Activated CD8-positive, alpha-beta T cell treated with anti-CD3 and anti-CD28 coated beads, Interleukin-2, amount 10 ng/mL, durations not matched to agents 7 days and 5 days (primary cell): ENCODE measurements around the gene CENPM. TPM values are rescaled to one million over a fixed set of nuclear protein-coding genes. Genes with fewer than 3 reads are reported as not detected.

Experiments
- ATAC-seq: fragments of 150-1000 bp; cut with Tn5 transposase; one replicate; pipeline ENCODE4 v1.10.0; 2021; ENCODE audit warnings: moderate library complexity
- CTCF ChIA-PET: fragments of 350-600 bp; sonication (Branson Sonifier 250); formaldehyde crosslinking; loops from one replicate; lab custom pipeline; 2021; ENCODE audit warnings: antibody characterized with exemption; lab: Charles Lee
- POLR2A ChIA-PET: fragments of 350-600 bp; sonication (Branson Sonifier 250); formaldehyde crosslinking; loops from one replicate; lab custom pipeline; 2021; ENCODE audit warnings: antibody characterized with exemption; lab: Charles Lee
- DNase-seq: peaks from one replicate; pipeline ENCODE4 v3.0.0-alpha.2; 2020
- H3K27ac Mint-ChIP-seq: one replicate; pipeline ENCODE4 v1.8.0; 2021; ENCODE audit warnings: mild to moderate bottlenecking, mixed read lengths
- H3K27me3 Mint-ChIP-seq: one replicate; pipeline ENCODE4 v1.8.0; 2021; ENCODE audit warnings: low read depth, mixed read lengths
- H3K36me3 Mint-ChIP-seq: one replicate; pipeline ENCODE4 v1.8.0; 2021; ENCODE audit warnings: low read depth, mixed read lengths
- H3K4me1 Mint-ChIP-seq: one replicate; pipeline ENCODE4 v1.8.0; 2021; ENCODE audit warnings: low read depth, mixed read lengths
- H3K4me3 Mint-ChIP-seq: one replicate; pipeline ENCODE4 v1.8.0; 2021; ENCODE audit warnings: mild to moderate bottlenecking, mixed read lengths
- H3K9me3 Mint-ChIP-seq: one replicate; pipeline ENCODE4 v1.8.0; 2022; ENCODE audit warnings: mixed read lengths; ENCODE audit not compliant: insufficient read depth
- total RNA-seq, 2 experiments: library from RNA; stranded (reverse); gene quantifications; one replicate each; pipeline ENCODE4 v1.2.3, GENCODE V29; 2021

Gene CENPM
- total RNA-seq, 2 experiments from 2014 or later = 83.6 to 83.8 TPM

- DNase-seq (no peak), ATAC-seq (peak; percentile 27)
- H3K27me3 Mint-ChIP-seq = peaks cover 56% of the 10 kb centered on the region
- H3K4me1 Mint-ChIP-seq = peaks cover 5% of the 10 kb centered on the region
- no peak overlapping the region for H3K27ac Mint-ChIP-seq
- no peaks in the 10 kb centered on the region for H3K36me3 Mint-ChIP-seq
- POLR2A ChIA-PET = no interaction called here
- H3K4me3 Mint-ChIP-seq = peak overlapping the region; percentile 43
- no peaks in the 10 kb centered on the region for H3K9me3 Mint-ChIP-seq
- CTCF ChIA-PET = no interaction called here
These were observed 30.1 kb upstream of the CENPM start for GRCh38 chr22:41976961-41977566.

- Mint-ChIP-seq H3K27me3 (peaks cover 56% of the 10 kb centered on the region), H3K9me3 (no peaks in the 10 kb centered on the region), H3K4me3 (peak overlapping the region; percentile 47), H3K27ac (no peak overlapping the region), H3K4me1 (peaks cover 5% of the 10 kb centered on the region), H3K36me3 (no peaks in the 10 kb centered on the region)
- DNase-seq (peak; percentile 38), ATAC-seq (peak; percentile 74)
- ChIA-PET CTCF (no interaction called here), POLR2A (no interaction called here)
These were observed 29.3 kb upstream of the CENPM start for GRCh38 chr22:41976070-41976901.

- H3K4me1 Mint-ChIP-seq = peaks cover 5% of the 10 kb centered on the region
- ChIA-PET POLR2A (no interaction called here), CTCF (no interaction called here)
These were observed 28.5 kb upstream of the CENPM start for GRCh38 chr22:41975299-41976069.

GRCh38 chr22:41974691-41975290, 27.8 kb upstream of the CENPM start:
- Mint-ChIP-seq H3K4me1 (peaks cover 5% of the 10 kb centered on the region), H3K27me3 (peaks cover 55% of the 10 kb centered on the region), H3K27ac (no peak overlapping the region), H3K36me3 (no peaks in the 10 kb centered on the region), H3K9me3 (no peaks in the 10 kb centered on the region), H3K4me3 (no peak overlapping the region)
- ChIA-PET CTCF (no interaction called here), POLR2A (no interaction called here)
- no peak for ATAC-seq
- DNase-seq = no peak

More at GRCh38 chr22:41975299-41976069, 28.5 kb upstream of the CENPM start:
- no peaks in the 10 kb centered on the region for H3K36me3 Mint-ChIP-seq
- no peaks in the 10 kb centered on the region for H3K9me3 Mint-ChIP-seq
- no peak overlapping the region for H3K27ac Mint-ChIP-seq
- peak overlapping the region; percentile 47 for H3K4me3 Mint-ChIP-seq
- peaks cover 56% of the 10 kb centered on the region for H3K27me3 Mint-ChIP-seq
- DNase-seq (no peak), ATAC-seq (no peak)

GRCh38 chr22:41971431-41971830, 24.5 kb upstream of the CENPM start:
- ChIA-PET CTCF (no interaction called here), POLR2A (interaction anchor here (0.5 to 1.0 kb wide), 2 partner anchors 11 to 611 kb away, joined by 5 read pairs; no protein-coding TSS in a partner anchor)
- Mint-ChIP-seq H3K4me1 (peaks cover 5% of the 10 kb centered on the region), H3K36me3 (no peaks in the 10 kb centered on the region), H3K27me3 (peaks cover 27% of the 10 kb centered on the region), H3K9me3 (no peaks in the 10 kb centered on the region), H3K4me3 (no peak overlapping the region), H3K27ac (no peak overlapping the region)
- no peak for DNase-seq
- ATAC-seq = no peak

- DNase-seq = no peak
- H3K4me3 Mint-ChIP-seq = no peak overlapping the region
- no peaks in the 10 kb centered on the region for H3K36me3 Mint-ChIP-seq
- H3K27me3 Mint-ChIP-seq = peaks cover 20% of the 10 kb centered on the region
- ChIA-PET CTCF (interaction anchor here (0.7 kb wide), 1 partner anchor 120 kb away, joined by 3 read pairs; no protein-coding TSS in a partner anchor), POLR2A (interaction anchor here (0.5 kb wide), 1 partner anchor 611 kb away, joined by 5 read pairs; no protein-coding TSS in a partner anchor)
- H3K4me1 Mint-ChIP-seq = no peaks in the 10 kb centered on the region
- peak overlapping the region; percentile 31 for H3K27ac Mint-ChIP-seq
- ATAC-seq = no peak
- no peaks in the 10 kb centered on the region for H3K9me3 Mint-ChIP-seq
These were observed 23.6 kb upstream of the CENPM start for GRCh38 chr22:41970601-41971000.

GRCh38 chr22:41969110-41969646, 22.2 kb upstream of the CENPM start, which contains the start of gene SEPTIN3:
Gene SEPTIN3 (plus strand): TSS chr22:41969443. CDS start chr22:41971493, 2,050 bp downstream.
- DNase-seq (no peak), ATAC-seq (no peak)
- Mint-ChIP-seq H3K9me3 (no peaks in the 10 kb centered on the region), H3K27ac (peak within 1 kb of the TSS; percentile 57), H3K27me3 (peaks cover 7% of the 10 kb centered on the region), H3K4me1 (no peaks in the 10 kb centered on the region), H3K36me3 (no peaks in the 10 kb centered on the region), H3K4me3 (no peak within 1 kb of the TSS)
- ChIA-PET POLR2A (no interaction called here), CTCF (interaction anchor here (1.9 to 2.9 kb wide), 2 partner anchors 11 to 143 kb away, joined by 7 to 11 read pairs; no protein-coding TSS in a partner anchor)

- CTCF ChIA-PET = interaction anchor here (1.2 to 4.5 kb wide), 7 partner anchors 10 to 476 kb away, joined by 3 to 31 read pairs (median 11); partner anchors contain the start of genes NDUFA6 and SMDT1
- ATAC-seq (no peak), DNase-seq (no peak)
- H3K9me3 Mint-ChIP-seq = no peaks in the 10 kb centered on the region
- no peak overlapping the region for H3K4me3 Mint-ChIP-seq
- H3K27me3 Mint-ChIP-seq = peaks cover 5% of the 10 kb centered on the region
- H3K36me3 Mint-ChIP-seq = no peaks in the 10 kb centered on the region
- H3K27ac Mint-ChIP-seq = no peak overlapping the region
- H3K4me1 Mint-ChIP-seq = no peaks in the 10 kb centered on the region
- POLR2A ChIA-PET = no interaction called here
These were observed 21.6 kb upstream of the CENPM start for GRCh38 chr22:41968601-41969000.

- no peaks in the 10 kb centered on the region for H3K4me1 Mint-ChIP-seq
These were observed 19.8 kb upstream of the CENPM start for GRCh38 chr22:41966607-41967240.

GRCh38 chr22:41966225-41966606, 19.3 kb upstream of the CENPM start:
- ChIA-PET CTCF (interaction anchor here (0.6 to 4.5 kb wide), 14 partner anchors 16 to 506 kb away, joined by 3 to 31 read pairs (median 5); partner anchors contain the start of genes CENPM, NAGA, NDUFA6 and SMDT1), POLR2A (no interaction called here)
- no peaks in the 10 kb centered on the region for H3K36me3 Mint-ChIP-seq
- no peaks in the 10 kb centered on the region for H3K4me1 Mint-ChIP-seq
- peaks cover 2% of the 10 kb centered on the region for H3K27me3 Mint-ChIP-seq
- H3K27ac Mint-ChIP-seq = no peak overlapping the region
- H3K9me3 Mint-ChIP-seq = no peaks in the 10 kb centered on the region
- DNase-seq (no peak), ATAC-seq (no peak)
- H3K4me3 Mint-ChIP-seq = no peak overlapping the region

More at GRCh38 chr22:41966607-41967240, 19.8 kb upstream of the CENPM start:
- POLR2A ChIA-PET = interaction anchor here (1.4 kb wide), 1 partner anchor 124 kb away, joined by 4 read pairs; the partner anchor contains the start of gene NDUFA6
- Mint-ChIP-seq H3K27me3 (peaks cover 2% of the 10 kb centered on the region), H3K27ac (no peak overlapping the region), H3K36me3 (no peaks in the 10 kb centered on the region), H3K9me3 (no peaks in the 10 kb centered on the region), H3K4me3 (no peak overlapping the region)
- DNase-seq = peak; percentile 57
- peak; percentile 62 for ATAC-seq
- CTCF ChIA-PET = interaction anchor here (1.0 to 4.5 kb wide), 15 partner anchors 16 to 506 kb away, joined by 3 to 31 read pairs (median 5); partner anchors contain the start of genes CENPM, NAGA, NDUFA6 and SMDT1
